H1 (cell line): ENCODE data around the gene ST8SIA5. TPM values are rescaled to one million over a fixed set of nuclear protein-coding genes. Genes with fewer than 3 reads are reported as not detected.

Source experiments
- CTCF ChIA-PET: fragments of 300-600 bp; sonication (Branson Sonifier 250); formaldehyde crosslinking; loops from one replicate; lab custom pipeline; 2021; ENCODE audit not compliant: partially characterized antibody; lab: Charles Lee
- POLR2A ChIA-PET: fragments of 300-600 bp; sonication (Branson Sonifier 250); formaldehyde crosslinking; loops from one replicate; lab custom pipeline; 2021; ENCODE audit warnings: inconsistent platforms; ENCODE audit not compliant: partially characterized antibody; lab: Charles Lee
- DNase-seq, 2 experiments: peaks; one replicate each; pipeline versions ENCODE4 v3.0.0 to v3.0.0-alpha.2; 2010 to 2022; ENCODE audit warnings: low spot score in 2 of 2, low read depth in 1 of 2, mixed read lengths in 1 of 2
- FAIRE-seq: peaks from 2 replicates; lab custom pipeline; 2011; peaks lifted over from hg19 to GRCh38; lab: Jason Lieb, UNC
- H2AFZ ChIP-seq: 2 replicates; pipeline ENCODE4 v1.8.1; 2012; ENCODE audit warnings: low read length, inconsistent platforms
- H2AK5ac ChIP-seq: 2 replicates; pipeline ENCODE4 v1.6.1; 2013; ENCODE audit warnings: low read depth, low read length
- H2BK120ac ChIP-seq: replicated peaks from 2 replicates; pipeline ENCODE3; 2013; ENCODE audit warnings: low read depth, low read length, inconsistent platforms
- H2BK12ac ChIP-seq: 2 replicates; pipeline ENCODE4 v1.6.1; 2013; ENCODE audit warnings: low read depth, low read length
- H2BK15ac ChIP-seq: 2 replicates; pipeline ENCODE4 v1.6.1; 2013; ENCODE audit warnings: low read length
- H2BK20ac ChIP-seq: 2 replicates; pipeline ENCODE4 v1.6.1; 2013; ENCODE audit warnings: low read length
- H2BK5ac ChIP-seq: 2 replicates; pipeline ENCODE4 v1.6.1; 2013; ENCODE audit warnings: low read depth, low read length
- H3K14ac ChIP-seq: 2 replicates; pipeline ENCODE4 v1.6.1; 2013; ENCODE audit warnings: inconsistent platforms; ENCODE audit not compliant: insufficient read length
- H3K18ac ChIP-seq: 2 replicates; pipeline ENCODE4 v1.6.1; 2013; ENCODE audit warnings: low read length; ENCODE audit errors: extremely low read depth
- H3K23ac ChIP-seq: 2 replicates; pipeline ENCODE4 v1.6.1; 2013; ENCODE audit warnings: inconsistent platforms; ENCODE audit not compliant: insufficient read length
- H3K23me2 ChIP-seq: 2 replicates; pipeline ENCODE4 v1.6.1; 2013; ENCODE audit warnings: low read depth, low read length
- H3K27ac ChIP-seq: 2 replicates; pipeline ENCODE4 v1.6.1; 2011; ENCODE audit warnings: low read depth, low read length, inconsistent platforms
- H3K27me3 ChIP-seq, 4 experiments: replicated peaks in 1 of 4; 1 replicate in 1 of 4; 2 replicates in 3 of 4; pipeline versions ENCODE4 v1.6.1 to v1.8.1; 2011 to 2013; ENCODE audit warnings: low read length in 3 of 4, mild to moderate bottlenecking in 3 of 4, inconsistent platforms in 2 of 4, mixed read lengths in 2 of 4, moderate library complexity in 1 of 4; ENCODE audit not compliant: control insufficient read depth in 3 of 4, insufficient read depth in 3 of 4; ENCODE audit errors: extremely low read depth in 1 of 4
- H3K36me3 ChIP-seq, 4 experiments: 2 replicates each; pipeline versions ENCODE4 v1.6.1 to v1.8.1; 2011 to 2013; ENCODE audit warnings: mild to moderate bottlenecking in 4 of 4, low read length in 3 of 4, moderate library complexity in 2 of 4, control low read depth in 1 of 4, inconsistent platforms in 1 of 4; ENCODE audit not compliant: insufficient read depth in 4 of 4, control insufficient read depth in 2 of 4
- H3K4ac ChIP-seq: replicated peaks from 2 replicates; pipeline ENCODE3; 2013; ENCODE audit warnings: low read length, low read depth, mixed read lengths, inconsistent platforms; ENCODE audit not compliant: insufficient read length
- H3K4me1 ChIP-seq, 4 experiments: replicated peaks in 1 of 4; 1 replicate in 1 of 4; 2 replicates in 3 of 4; pipeline versions ENCODE4 v1.6.1 to v1.8.1; 2011 to 2013; ENCODE audit warnings: low read length in 3 of 4, inconsistent platforms in 2 of 4, mixed read lengths in 1 of 4; ENCODE audit not compliant: insufficient read depth in 4 of 4, control insufficient read depth in 3 of 4
- H3K4me2 ChIP-seq, 2 experiments: 2 replicates each; pipeline versions ENCODE4 v1.6.1 to v1.8.1; 2011 to 2013; ENCODE audit warnings: low read depth in 2 of 2, low read length in 2 of 2, control low read depth in 1 of 2, inconsistent platforms in 1 of 2, mild to moderate bottlenecking in 1 of 2; ENCODE audit not compliant: insufficient read depth in 1 of 2
- H3K4me3 ChIP-seq, 4 experiments: fragments of 200-600, 300-600 bp in 1 of 4; sonication (generic), shearing (Covaris generic), sonication (Bioruptor Twin) in 1 of 4; 2 replicates each; pipeline versions ENCODE4 v1.5.1 to v1.8.1; 2011 to 2016; ENCODE audit warnings: low read length in 4 of 4, low read depth in 3 of 4, control low read depth in 2 of 4, inconsistent platforms in 2 of 4, mild to moderate bottlenecking in 2 of 4, mixed read lengths in 1 of 4, moderate library complexity in 1 of 4; ENCODE audit not compliant: insufficient read depth in 2 of 4; ENCODE audit errors: extremely low read depth in 1 of 4
- H3K56ac ChIP-seq: replicated peaks from 2 replicates; pipeline ENCODE3; 2013; ENCODE audit warnings: low read depth, mild to moderate bottlenecking, mixed read lengths, low read length, inconsistent platforms; ENCODE audit not compliant: insufficient read length
- H3K79me1 ChIP-seq: 2 replicates; pipeline ENCODE4 v1.6.1; 2013; ENCODE audit warnings: low read depth, low read length, control low read depth
- H3K79me2 ChIP-seq, 2 experiments: 2 replicates each; pipeline versions ENCODE4 v1.6.1 to v1.8.1; 2012 to 2013; ENCODE audit warnings: low read length in 2 of 2, mild to moderate bottlenecking in 2 of 2, inconsistent platforms in 1 of 2; ENCODE audit not compliant: insufficient read depth in 2 of 2, control insufficient read depth in 1 of 2
- H3K9ac ChIP-seq, 4 experiments: replicated peaks in 1 of 4; 1 replicate in 1 of 4; 2 replicates in 3 of 4; pipeline versions ENCODE4 v1.6.1 to v1.8.1; 2011 to 2013; ENCODE audit warnings: low read depth in 3 of 4, low read length in 3 of 4, control low read depth in 2 of 4, mild to moderate bottlenecking in 2 of 4, moderate library complexity in 2 of 4, inconsistent platforms in 1 of 4; ENCODE audit errors: extremely low read depth in 1 of 4
- H3K9me3 ChIP-seq, 2 experiments: 2 replicates each; pipeline versions ENCODE4 v1.6.1 to v1.8.1; 2012 to 2013; ENCODE audit warnings: mild to moderate bottlenecking in 2 of 2, moderate library complexity in 2 of 2, control low read depth in 1 of 2, inconsistent platforms in 1 of 2, low read depth in 1 of 2, low read length in 1 of 2, mixed read lengths in 1 of 2; ENCODE audit not compliant: insufficient read depth in 2 of 2
- H4K20me1 ChIP-seq, 2 experiments: replicated peaks in 1 of 2; 2 replicates each; pipeline versions ENCODE3 to v1.8.1; 2011 to 2013; ENCODE audit warnings: inconsistent platforms in 2 of 2, low read length in 2 of 2, mild to moderate bottlenecking in 1 of 2; ENCODE audit not compliant: insufficient read depth in 2 of 2, control insufficient read depth in 1 of 2
- H4K5ac ChIP-seq: 2 replicates; pipeline ENCODE4 v1.6.1; 2013; ENCODE audit warnings: low read length, low read depth, mixed read lengths, inconsistent platforms; ENCODE audit not compliant: insufficient read length
- H4K8ac ChIP-seq: 2 replicates; pipeline ENCODE4 v1.8.0; 2013; ENCODE audit warnings: mild to moderate bottlenecking, moderate library complexity, low read length, inconsistent platforms; ENCODE audit not compliant: insufficient read depth; ENCODE audit errors: extremely low read depth
- H4K91ac ChIP-seq: replicated peaks from 2 replicates; pipeline ENCODE3; 2013; ENCODE audit warnings: low read length, mixed read lengths, inconsistent platforms; ENCODE audit not compliant: insufficient read length
- KDM5A ChIP-seq: fragments of 200-600 bp; IDR thresholded peaks from 2 replicates; pipeline ENCODE4 v1.7.1; 2012; ENCODE audit warnings: mild to moderate bottlenecking, low read length, inconsistent platforms, mixed read lengths
- SAP30 ChIP-seq: fragments of 300-600 bp; sonication (generic); IDR thresholded peaks from 2 replicates; pipeline ENCODE4 v1.7.1; 2012; ENCODE audit warnings: low read length, moderate library complexity, mild to moderate bottlenecking, inconsistent platforms; ENCODE audit not compliant: insufficient read depth, insufficient replicate concordance
- WGBS, 2 experiments: shearing (Covaris generic) in 1 of 2; methylation state at CpG; one replicate each; pipeline versions ENCODE4 v1.1.6 to v1.1.7; 2013 to 2015; ENCODE audit warnings: low lambda C conversion rate in 2 of 2, mixed read lengths in 2 of 2, inconsistent platforms in 1 of 2, low coverage in 1 of 2, missing lambda C conversion rate in 1 of 2; ENCODE audit not compliant: insufficient replicate concordance in 2 of 2, insufficient coverage in 1 of 2, insufficient read length in 1 of 2; ENCODE audit errors: extremely low coverage in 1 of 2, missing lambda C conversion rate in 1 of 2; 5-methylcytosine and 5-hydroxymethylcytosine counted together
- polyA plus RNA-seq, 7 experiments: library from polyadenylated mRNA; depleted of rRNA in 3 of 7; stranded (reverse) in 5 of 7; unstranded in 2 of 7; fragments of >200 nt in 5 of 7; fragments of 200-250 nt in 2 of 7; gene quantifications; 1 replicate in 5 of 7; 2 replicates in 1 of 7; 4 replicates in 1 of 7; pipeline versions ENCODE4 v1.2.1 to v1.2.3, GENCODE V29; 2011 to 2013; ENCODE audit warnings: missing spikeins in 2 of 7, mixed read lengths in 2 of 7
- total RNA-seq: library from RNA; stranded (reverse); fragmentation: NEBNext Ultra II Directional; extraction: Animal tissue kit (Norgen Biotek cat#: 25700); gene quantifications from 2 replicates; pipeline ENCODE4 v1.2.1, GENCODE V29; 2021

ST8SIA5 gene
- total and polyA plus RNA-seq, 2 of the 8 experiments (the other 6 are each of a cell fraction or from before 2014, with no cell fraction given), result 2.4 to 6.3 TPM

DNA sequence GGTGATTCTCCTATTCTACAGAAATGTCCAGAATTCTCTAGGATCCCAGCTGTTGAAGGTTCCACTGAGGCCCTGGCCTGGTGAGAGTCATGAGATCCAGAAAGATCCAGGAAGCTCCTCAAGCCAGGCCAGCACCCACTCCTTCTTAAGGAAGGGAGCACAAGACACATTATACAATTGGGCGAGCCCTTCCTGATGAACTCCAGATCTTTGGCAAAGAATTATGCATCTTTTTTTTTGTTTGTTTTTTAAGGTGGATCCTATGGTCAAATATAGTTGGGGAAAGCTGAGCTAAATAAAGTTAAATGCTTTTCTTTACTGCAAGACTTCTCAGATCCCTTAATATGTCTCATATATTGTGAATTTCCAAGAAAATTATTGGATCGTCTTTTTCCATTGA lies 62.9 kb downstream of the ST8SIA5 start:
- no peak overlapping the region for H3K4me3 ChIP-seq
- DNase-seq (no peak), FAIRE-seq (no peak)
- POLR2A ChIA-PET, result no interaction called here
- no peak overlapping the region for H3K4ac ChIP-seq
- no peak overlapping the region for H2BK15ac ChIP-seq
- H3K36me3 ChIP-seq, result no peaks in the 10 kb centered on the region
- no peak overlapping the region for H3K18ac ChIP-seq
- H2BK12ac ChIP-seq, result no peak overlapping the region
- H2BK20ac ChIP-seq, result 0 out of 2 replicates have a peak overlapping the region, but pooled peaks have one; percentile 43
- H4K8ac ChIP-seq, result no peak overlapping the region
- 92% methylated on average over 2 of the region's 2 CpGs; no CpG with 5 or more reads in 1 of the 2 experiments for WGBS, 2 experiments
- H3K27me3 ChIP-seq, result no peaks in the 10 kb centered on the region
- no peaks in the 10 kb centered on the region for H3K79me2 ChIP-seq
- H4K5ac ChIP-seq, result no peak overlapping the region
- no peaks in the 10 kb centered on the region for H3K79me1 ChIP-seq
- no peak overlapping the region for H3K27ac ChIP-seq
- CTCF ChIA-PET, result interaction anchor here (1.5 to 1.7 kb wide), 2 partner anchors 9 to 25 kb away, joined by 4 to 5 read pairs; no protein-coding TSS in a partner anchor
- no peak overlapping the region for H3K14ac ChIP-seq
- H3K23me2 ChIP-seq, result peaks cover 7% of the 10 kb centered on the region; the same call in 1 of the 2 replicates
- no peak for TF ChIP-seq SAP30
- TF ChIP-seq KDM5A, result no peak
- H2BK5ac ChIP-seq, result no peak overlapping the region
- no peaks in the 10 kb centered on the region for H4K20me1 ChIP-seq
- no peak overlapping the region for H3K23ac ChIP-seq
- H2AK5ac ChIP-seq, result no peak overlapping the region
- H4K91ac ChIP-seq, result no peak overlapping the region
- H2BK120ac ChIP-seq, result no peak overlapping the region
- peaks cover 0 to 10% (median 2%) of the 10 kb centered on the region in 4 experiments; a peak in 5 of 7 replicates for H3K4me1 ChIP-seq
- no peak overlapping the region for H2AFZ ChIP-seq
- H3K56ac ChIP-seq, result no peak overlapping the region
- H3K9me3 ChIP-seq, result no peaks in the 10 kb centered on the region
- H3K9ac ChIP-seq, result no peak overlapping the region
- H3K4me2 ChIP-seq, result no peak overlapping the region
